Activated T-helper 2 cell treated with anti-CD3 and anti-CD28 coated beads, Interferon-gamma antibody, Interleukin-2, Interleukin-4, amounts not matched to agents 10 μg/mL and 5 μg/mL and 100 μg/mL, durations not matched to agents 14 hours and 24 hours and 36 hours (primary cell): ENCODE measurements around the gene GDPD1. TPM values are rescaled to one million over a fixed set of nuclear protein-coding genes. Genes with fewer than 3 reads are reported as not detected.
"Not testable (repeated sequence)": the region's sequence is repeated elsewhere in the genome, so short reads cannot be mapped to it uniquely, and the experiment has no call there.

Source experiments
- DNase-seq: peaks from one replicate; pipeline ENCODE4 v3.0.0; 2021; ENCODE audit warnings: low spot score
- H3K27ac Mint-ChIP-seq: one replicate; pipeline ENCODE4 v1.8.0; 2021; ENCODE audit warnings: mixed read lengths
- H3K27me3 Mint-ChIP-seq: one replicate; pipeline ENCODE4 v1.8.0; 2021; ENCODE audit warnings: low read depth, mixed read lengths
- H3K36me3 Mint-ChIP-seq: one replicate; pipeline ENCODE4 v1.8.0; 2021; ENCODE audit warnings: low read depth, mixed read lengths
- H3K4me1 Mint-ChIP-seq: one replicate; pipeline ENCODE4 v1.8.0; 2021; ENCODE audit warnings: low read depth, mixed read lengths
- H3K4me3 Mint-ChIP-seq: one replicate; pipeline ENCODE4 v1.8.0; 2021; ENCODE audit warnings: low read depth, mild to moderate bottlenecking, moderate library complexity, mixed read lengths
- H3K9me3 Mint-ChIP-seq: one replicate; pipeline ENCODE4 v1.8.0; 2021; ENCODE audit warnings: mixed read lengths
- intact Hi-C: fragments of 100-400 bp; cut with micrococcal nuclease; formaldehyde crosslinking; loops from one replicate; pipeline ENCODE4 v1.15.1; 2023
- total RNA-seq: library from RNA; stranded (reverse); gene quantifications from 2 replicates; pipeline ENCODE4 v1.2.3, GENCODE V29; 2022

GDPD1 gene
- total RNA-seq, result 2.3 and 2.7 TPM in 2 replicates

- Mint-ChIP-seq H3K4me1 (peaks cover 13% of the 10 kb centered on the region), H3K4me3 (peak within 1 kb of the TSS; percentile 100), H3K27ac (peak within 1 kb of the TSS; percentile 91), H3K9me3 (no peaks in the 10 kb centered on the region), H3K36me3 (no peaks in the 10 kb centered on the region), H3K27me3 (no peaks in the 10 kb centered on the region)
- intact Hi-C loops, result loop anchor here (1.0 to 10.0 kb wide), 3 partner anchors 10 to 224 kb away; partner anchors contain the start of genes SMG8 and TRIM37
- DNase-seq, result peak; percentile 96
These were observed at the start of gene GDPD1 for GRCh38 chr17:59220328-59221158. TSS of gene GDPD1 (plus strand) at chr17:59220511. CDS start at chr17:59220610, 99 bp downstream.

GRCh38 chr17:59172436-59173004 lies 47.8 kb upstream of the GDPD1 start:
- no peaks in the 10 kb centered on the region for H3K27me3 Mint-ChIP-seq
- H3K27ac Mint-ChIP-seq, result no peak overlapping the region
- no peak for DNase-seq

GRCh38 chr17:59174671-59175070 lies 45.6 kb upstream of the GDPD1 start:
- intact Hi-C loops, result no loop called here
- no peak for DNase-seq
- Mint-ChIP-seq H3K27me3 (no peaks in the 10 kb centered on the region), H3K4me3 (no peak overlapping the region), H3K27ac (no peak overlapping the region), H3K9me3 (no peaks in the 10 kb centered on the region), H3K4me1 (no peaks in the 10 kb centered on the region), H3K36me3 (peaks cover 45% of the 10 kb centered on the region)

More at GRCh38 chr17:59172436-59173004, 47.8 kb upstream of the GDPD1 start:
- H3K4me1 Mint-ChIP-seq, result peaks cover 4% of the 10 kb centered on the region
- H3K4me3 Mint-ChIP-seq, result no peak overlapping the region
- intact Hi-C loops, result no loop called here
- no peaks in the 10 kb centered on the region for H3K9me3 Mint-ChIP-seq
- peaks cover 50% of the 10 kb centered on the region for H3K36me3 Mint-ChIP-seq

GRCh38 chr17:59175076-59175475 lies 45.2 kb upstream of the GDPD1 start:
- Mint-ChIP-seq H3K27me3 (no peaks in the 10 kb centered on the region), H3K4me1 (no peaks in the 10 kb centered on the region), H3K36me3 (peaks cover 47% of the 10 kb centered on the region), H3K4me3 (no peak overlapping the region), H3K27ac (no peak overlapping the region), H3K9me3 (no peaks in the 10 kb centered on the region)
- intact Hi-C loops, result no loop called here
- DNase-seq, result no peak

- Mint-ChIP-seq H3K36me3 (peaks cover 47% of the 10 kb centered on the region), H3K4me3 (no peak overlapping the region), H3K27me3 (no peaks in the 10 kb centered on the region), H3K4me1 (no peaks in the 10 kb centered on the region), H3K27ac (no peak overlapping the region), H3K9me3 (no peaks in the 10 kb centered on the region)
- intact Hi-C loops, result no loop called here
- no peak for DNase-seq
These were observed 41.9 kb upstream of the GDPD1 start for GRCh38 chr17:59178266-59178985.

- H3K4me1 Mint-ChIP-seq, intact Hi-C loops, H3K27ac Mint-ChIP-seq, H3K4me3 Mint-ChIP-seq, DNase-seq, H3K9me3 Mint-ChIP-seq, H3K27me3 Mint-ChIP-seq: not testable (repeated sequence)
- H3K36me3 Mint-ChIP-seq, result peaks cover 36% of the 10 kb centered on the region
These were observed 40.7 kb upstream of the GDPD1 start for GRCh38 chr17:59179601-59180000.

- H3K36me3 Mint-ChIP-seq, result peaks cover 35% of the 10 kb centered on the region
- no peaks in the 10 kb centered on the region for H3K27me3 Mint-ChIP-seq
- intact Hi-C loops, result no loop called here
- DNase-seq, result no peak
- H3K4me1 Mint-ChIP-seq, result no peaks in the 10 kb centered on the region
- no peak overlapping the region for H3K4me3 Mint-ChIP-seq
- H3K27ac Mint-ChIP-seq, result no peak overlapping the region
- H3K9me3 Mint-ChIP-seq, result no peaks in the 10 kb centered on the region
These were observed 39.7 kb upstream of the GDPD1 start for GRCh38 chr17:59180626-59181025.

- no peak overlapping the region for H3K4me3 Mint-ChIP-seq
- H3K4me1 Mint-ChIP-seq, result no peaks in the 10 kb centered on the region
- peaks cover 34% of the 10 kb centered on the region for H3K36me3 Mint-ChIP-seq
- intact Hi-C loops, result no loop called here
- DNase-seq, result no peak
- no peaks in the 10 kb centered on the region for H3K9me3 Mint-ChIP-seq
- no peaks in the 10 kb centered on the region for H3K27me3 Mint-ChIP-seq
- H3K27ac Mint-ChIP-seq, result no peak overlapping the region
These were observed 38.8 kb upstream of the GDPD1 start for GRCh38 chr17:59181481-59181880.

- no peak overlapping the region for H3K27ac Mint-ChIP-seq
- H3K9me3 Mint-ChIP-seq, result no peaks in the 10 kb centered on the region
- no peak overlapping the region for H3K4me3 Mint-ChIP-seq
- no peaks in the 10 kb centered on the region for H3K27me3 Mint-ChIP-seq
- DNase-seq, result no peak
- intact Hi-C loops, result no loop called here
- no peaks in the 10 kb centered on the region for H3K4me1 Mint-ChIP-seq
- H3K36me3 Mint-ChIP-seq, result peaks cover 40% of the 10 kb centered on the region
These were observed 34.3 kb upstream of the GDPD1 start for GRCh38 chr17:59185997-59186396.

- peaks cover 38% of the 10 kb centered on the region for H3K36me3 Mint-ChIP-seq
- no peaks in the 10 kb centered on the region for H3K4me1 Mint-ChIP-seq
- H3K9me3 Mint-ChIP-seq, result no peaks in the 10 kb centered on the region
- H3K27ac Mint-ChIP-seq, result no peak overlapping the region
- intact Hi-C loops, result no loop called here
- H3K4me3 Mint-ChIP-seq, result no peak overlapping the region
- no peak for DNase-seq
- H3K27me3 Mint-ChIP-seq, result no peaks in the 10 kb centered on the region
These were observed 33.5 kb upstream of the GDPD1 start for GRCh38 chr17:59186850-59187249.

- intact Hi-C loops, result no loop called here
- H3K4me3 Mint-ChIP-seq, result no peak overlapping the region
- H3K27me3 Mint-ChIP-seq, result no peaks in the 10 kb centered on the region
- H3K27ac Mint-ChIP-seq, result no peak overlapping the region
- H3K4me1 Mint-ChIP-seq, result no peaks in the 10 kb centered on the region
- no peak for DNase-seq
- H3K36me3 Mint-ChIP-seq, result peaks cover 51% of the 10 kb centered on the region
- no peaks in the 10 kb centered on the region for H3K9me3 Mint-ChIP-seq
These were observed 29.5 kb upstream of the GDPD1 start for GRCh38 chr17:59190806-59191205.

GRCh38 chr17:59193336-59193862 lies 26.9 kb upstream of the GDPD1 start:
- H3K9me3 Mint-ChIP-seq, result no peaks in the 10 kb centered on the region
- intact Hi-C loops, result no loop called here
- no peaks in the 10 kb centered on the region for H3K27me3 Mint-ChIP-seq
- H3K4me1 Mint-ChIP-seq, result no peaks in the 10 kb centered on the region
- H3K27ac Mint-ChIP-seq, result no peak overlapping the region
- peaks cover 44% of the 10 kb centered on the region for H3K36me3 Mint-ChIP-seq
- DNase-seq, result no peak
- no peak overlapping the region for H3K4me3 Mint-ChIP-seq

- intact Hi-C loops, result no loop called here
- Mint-ChIP-seq H3K36me3 (peaks cover 31% of the 10 kb centered on the region), H3K4me3 (no peak overlapping the region), H3K27me3 (no peaks in the 10 kb centered on the region), H3K4me1 (no peaks in the 10 kb centered on the region), H3K9me3 (no peaks in the 10 kb centered on the region), H3K27ac (no peak overlapping the region)
- no peak for DNase-seq
These were observed 20.9 kb upstream of the GDPD1 start for GRCh38 chr17:59199398-59199797.
